IMR-90 (cell line): ENCODE measurements around the gene EGFL8.

Source experiments
- BHLHE40 ChIP-seq: fragments of 150-350 bp; IDR thresholded peaks from 2 replicates; pipeline ENCODE4 v1.6.1; 2016; ENCODE audit warnings: mild to moderate bottlenecking, low read depth, low read length
- CEBPB ChIP-seq: IDR thresholded peaks from 2 replicates; pipeline ENCODE4 v1.6.1; 2012; ENCODE audit warnings: low read depth, low read length, improper control_type of control experiment
- CTCF ChIP-seq: conservative IDR thresholded peaks from 2 replicates; pipeline ENCODE4 v1.5.1; 2012; ENCODE audit warnings: mild to moderate bottlenecking, low read depth, low read length, improper control_type of control experiment
- ELK1 ChIP-seq: fragments of 150-350 bp; IDR thresholded peaks from 2 replicates; pipeline ENCODE4 v1.6.1; 2016; ENCODE audit warnings: low read depth, mild to moderate bottlenecking, low read length, moderate library complexity, borderline replicate concordance
- FOS ChIP-seq: fragments of 150-350 bp; IDR thresholded peaks from 2 replicates; pipeline ENCODE4 v1.6.1; 2016; ENCODE audit warnings: low read depth, low read length
- MAFK ChIP-seq: IDR thresholded peaks from 2 replicates; pipeline ENCODE4 v1.6.1; 2012; ENCODE audit warnings: low read depth, low read length, improper control_type of control experiment
- MAZ ChIP-seq: IDR thresholded peaks from 2 replicates; pipeline ENCODE4 v1.6.1; 2012; ENCODE audit warnings: low read depth, mild to moderate bottlenecking, low read length, improper control_type of control experiment, moderate library complexity, borderline replicate concordance
- MXI1 ChIP-seq: IDR thresholded peaks from 2 replicates; pipeline ENCODE4 v1.6.1; 2012; ENCODE audit warnings: low read depth, mild to moderate bottlenecking, low read length, moderate library complexity, borderline replicate concordance
- POLR2A ChIP-seq: IDR thresholded peaks from 2 replicates; pipeline ENCODE4 v1.6.1; 2012; ENCODE audit warnings: mild to moderate bottlenecking, low read depth, low read length
- RAD21 ChIP-seq: IDR thresholded peaks from 2 replicates; pipeline ENCODE4 v1.6.1; 2012; ENCODE audit warnings: low read length, improper control_type of control experiment
- RFX5 ChIP-seq: IDR thresholded peaks from 2 replicates; pipeline ENCODE4 v1.8.0; 2012; ENCODE audit warnings: low read depth, mild to moderate bottlenecking, low read length, moderate library complexity
- SMC3 ChIP-seq: fragments of 150-350 bp; IDR thresholded peaks from 2 replicates; pipeline ENCODE4 v1.6.1; 2016; ENCODE audit warnings: low read depth, mild to moderate bottlenecking, antibody characterized with exemption, low read length, moderate library complexity
- USF2 ChIP-seq: fragments of 150-350 bp; IDR thresholded peaks from 2 replicates; pipeline ENCODE4 v1.6.1; 2017; ENCODE audit warnings: mild to moderate bottlenecking, antibody characterized with exemption, low read length, low read depth

GRCh38 chr6:32137454-32137853 is 26.9 kb upstream of the EGFL8 start:
- TF ChIP-seq CTCF (no peak), POLR2A (no peak), CEBPB (no peak), MAFK (no peak), SMC3 (no peak), RAD21 (no peak), BHLHE40 (no peak), MAZ (no peak), RFX5 (no peak), USF2 (no peak), FOS (no peak), ELK1 (no peak), MXI1 (no peak)
